Activated naive CD4-positive, alpha-beta T cell treated with anti-CD3 and anti-CD28 coated beads, Interleukin-2, amount 10 ng/mL, durations not matched to agents 7 days and 5 days (primary cell): Measurements from ENCODE around the gene RC3H1.
"Not testable (repeated sequence)": the region's sequence is repeated elsewhere in the genome, so short reads cannot be mapped to it uniquely, and the experiment has no call there.

Experiments
- CTCF ChIA-PET: fragments of 350-600 bp; sonication (Branson Sonifier 250); formaldehyde crosslinking; loops from one replicate; lab custom pipeline; 2021; ENCODE audit warnings: antibody characterized with exemption; lab: Charles Lee
- DNase-seq: peaks from one replicate; pipeline ENCODE4 v3.0.0-alpha.2; 2020
- H3K27ac Mint-ChIP-seq: one replicate; pipeline ENCODE4 v1.8.0; 2021; ENCODE audit warnings: mild to moderate bottlenecking, moderate library complexity, mixed read lengths
- H3K27me3 Mint-ChIP-seq: one replicate; pipeline ENCODE4 v1.8.0; 2021; ENCODE audit warnings: mild to moderate bottlenecking, mixed read lengths
- H3K36me3 Mint-ChIP-seq: one replicate; pipeline ENCODE4 v1.8.0; 2021; ENCODE audit warnings: mixed read lengths
- H3K4me1 Mint-ChIP-seq: one replicate; pipeline ENCODE4 v1.8.0; 2021; ENCODE audit warnings: mixed read lengths
- H3K4me3 Mint-ChIP-seq: one replicate; pipeline ENCODE4 v1.8.0; 2021; ENCODE audit warnings: mild to moderate bottlenecking, moderate library complexity, mixed read lengths
- H3K9me3 Mint-ChIP-seq: one replicate; pipeline ENCODE4 v1.8.0; 2021; ENCODE audit warnings: mixed read lengths

RC3H1 gene

DNA sequence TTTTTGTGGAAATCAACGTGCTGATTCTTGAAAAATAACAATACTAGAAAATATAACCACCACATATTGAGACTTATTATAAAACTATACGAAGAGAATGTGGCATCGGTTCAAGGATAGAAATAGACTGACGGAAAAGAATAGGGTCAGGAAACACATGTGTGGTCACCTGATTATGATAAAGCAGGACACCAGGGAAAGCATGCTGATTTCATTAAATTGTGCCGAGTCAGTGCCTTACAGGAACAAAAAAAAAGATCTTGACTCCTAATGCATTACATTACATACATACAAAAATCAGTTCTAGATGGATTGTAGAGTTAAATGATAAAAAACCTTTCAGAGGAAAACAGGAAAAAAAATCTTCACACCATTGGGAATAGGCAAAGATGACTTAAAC lies 61.5 kb downstream of the RC3H1 start:
- H3K9me3 Mint-ChIP-seq, result no peaks in the 10 kb centered on the region
- peaks cover 37% of the 10 kb centered on the region for H3K36me3 Mint-ChIP-seq
- DNase-seq, result no peak
- no peaks in the 10 kb centered on the region for H3K4me1 Mint-ChIP-seq
- H3K27me3 Mint-ChIP-seq, result no peaks in the 10 kb centered on the region
- H3K4me3 Mint-ChIP-seq, result no peak overlapping the region
- CTCF ChIA-PET, result interaction anchor here (1.2 kb wide), 1 partner anchor 11 kb away, joined by 3 read pairs; no protein-coding TSS in a partner anchor
- H3K27ac Mint-ChIP-seq, result peak overlapping the region; percentile 1

DNA sequence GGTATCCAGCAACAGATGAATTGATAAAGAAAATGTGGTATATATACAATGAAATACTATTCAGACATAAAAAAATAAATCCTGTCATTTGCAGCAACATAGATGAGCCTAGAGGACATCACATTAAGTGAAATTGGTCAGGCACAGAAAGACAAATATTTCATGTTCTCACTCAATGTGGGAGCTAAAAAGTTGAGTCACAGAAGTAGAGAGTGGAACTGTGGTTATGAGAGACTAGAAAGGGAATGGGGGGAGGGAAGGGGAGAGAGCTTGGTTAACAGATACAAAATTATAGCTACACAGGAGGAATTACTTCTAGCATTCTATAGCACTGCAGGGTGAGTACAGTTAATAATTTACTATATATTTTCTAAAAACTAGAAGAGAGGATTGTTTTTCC lies 68.0 kb downstream of the RC3H1 start:
- DNase-seq, result no peak
- CTCF ChIA-PET, result no interaction called here

DNA sequence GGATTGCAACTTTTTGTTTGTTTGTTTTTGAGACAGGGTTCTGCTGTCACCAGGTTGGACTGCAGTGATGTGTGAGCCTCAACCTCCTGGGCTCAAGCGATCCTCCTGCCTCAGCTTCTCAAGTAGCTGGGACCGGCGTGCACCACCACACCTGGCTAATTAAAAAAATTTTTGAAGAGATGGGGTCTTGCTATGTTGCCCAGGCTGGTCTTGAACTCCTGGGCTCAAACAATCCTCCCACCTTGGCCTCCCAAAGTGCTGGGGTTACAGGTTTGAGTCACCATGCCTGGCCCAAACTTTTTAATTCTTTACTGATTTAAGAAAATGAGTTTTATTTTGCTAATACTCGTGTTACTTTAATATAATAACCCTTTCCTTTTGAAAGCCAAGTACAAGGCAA lies 73.6 kb downstream of the RC3H1 start:
- Mint-ChIP-seq H3K27me3 (no peaks in the 10 kb centered on the region), H3K4me3 (no peak overlapping the region), H3K9me3 (no peaks in the 10 kb centered on the region), H3K4me1 (peaks cover 11% of the 10 kb centered on the region), H3K27ac (no peak overlapping the region), H3K36me3 (peaks cover 39% of the 10 kb centered on the region)
- CTCF ChIA-PET, result no interaction called here
- no peak for DNase-seq

More for the DNA sequence above, 68.0 kb downstream of the RC3H1 start:
- Mint-ChIP-seq H3K4me1 (peaks cover 14% of the 10 kb centered on the region), H3K27ac (no peak overlapping the region), H3K27me3 (no peaks in the 10 kb centered on the region), H3K36me3 (peaks cover 39% of the 10 kb centered on the region), H3K4me3 (no peak overlapping the region), H3K9me3 (no peaks in the 10 kb centered on the region)

DNA sequence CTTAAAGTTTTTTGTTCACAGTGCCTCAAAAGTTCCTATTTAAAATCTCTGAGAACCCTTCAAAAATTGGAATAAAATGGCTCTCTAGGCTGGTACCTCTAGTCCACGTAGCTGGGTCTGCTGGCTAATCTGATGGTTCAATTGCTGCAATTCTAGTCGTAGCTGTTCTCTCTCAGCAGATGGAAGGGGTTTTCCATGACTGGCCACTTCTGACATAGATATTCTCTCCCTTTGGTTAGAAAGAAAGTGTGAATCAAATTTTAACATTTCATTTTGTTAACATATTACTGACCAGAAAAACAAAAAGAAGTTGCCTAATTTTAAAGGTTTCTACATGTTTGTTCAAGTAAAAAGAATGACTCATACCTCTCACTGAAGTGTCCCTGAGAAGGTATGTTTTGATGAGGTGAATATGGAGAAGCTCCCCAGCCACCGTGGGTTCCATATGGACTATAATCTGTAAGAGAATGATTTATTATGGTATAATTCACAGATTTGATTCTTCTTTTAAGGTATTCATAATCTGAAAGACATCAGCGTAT lies 75.7 kb downstream of the RC3H1 start:
- CTCF ChIA-PET, result interaction anchor here (1.2 kb wide), 1 partner anchor 206 kb away, joined by 4 read pairs; no protein-coding TSS in a partner anchor
- DNase-seq, result no peak
- H3K4me1 Mint-ChIP-seq, result no peaks in the 10 kb centered on the region
- no peak overlapping the region for H3K27ac Mint-ChIP-seq
- H3K4me3 Mint-ChIP-seq, result no peak overlapping the region
- H3K27me3 Mint-ChIP-seq, result no peaks in the 10 kb centered on the region
- no peaks in the 10 kb centered on the region for H3K9me3 Mint-ChIP-seq
- peaks cover 45% of the 10 kb centered on the region for H3K36me3 Mint-ChIP-seq

DNA sequence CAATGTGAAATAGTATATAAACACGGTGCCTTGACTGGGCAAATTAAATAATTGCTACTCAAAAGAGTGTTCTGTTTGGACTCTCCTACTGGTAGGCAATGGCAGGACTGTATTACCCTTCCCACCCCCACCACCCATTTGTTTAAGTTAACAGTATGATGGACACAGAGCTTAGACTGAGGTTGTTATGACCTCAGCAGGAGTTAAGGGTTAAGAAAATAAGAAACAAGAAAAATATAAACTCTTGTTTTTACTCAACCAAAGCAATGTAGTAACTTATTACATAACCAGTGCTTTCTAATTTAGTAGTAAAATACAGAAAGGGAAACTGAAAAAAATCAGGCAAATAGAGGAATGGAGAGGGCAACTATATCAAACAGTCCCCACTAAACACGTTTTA lies 85.1 kb downstream of the RC3H1 start:
- Mint-ChIP-seq H3K9me3 (no peaks in the 10 kb centered on the region), H3K36me3 (peaks cover 47% of the 10 kb centered on the region), H3K4me1 (no peaks in the 10 kb centered on the region), H3K27me3 (no peaks in the 10 kb centered on the region), H3K27ac (no peak overlapping the region), H3K4me3 (no peak overlapping the region)
- CTCF ChIA-PET, result no interaction called here
- no peak for DNase-seq

DNA sequence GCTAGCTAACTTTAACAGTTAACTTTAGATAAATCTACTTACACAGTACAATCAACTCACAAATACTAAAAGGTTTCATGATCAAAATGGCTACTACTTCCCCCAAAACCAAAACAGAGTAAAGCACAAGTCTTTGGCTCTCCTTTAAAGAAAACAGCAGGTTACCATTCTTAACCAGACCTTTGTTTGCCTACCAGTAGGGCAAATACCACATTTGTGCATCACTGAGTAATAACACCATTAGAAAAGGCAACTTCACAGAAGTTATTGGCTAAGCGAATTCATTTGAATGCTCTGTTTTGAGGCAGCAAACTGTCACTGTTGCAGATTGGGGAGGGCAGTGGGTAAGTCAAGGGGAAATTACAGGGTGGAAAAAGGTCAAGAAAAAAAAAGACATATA lies 87.7 kb downstream of the RC3H1 start:
- DNase-seq, result no peak
- H3K36me3 Mint-ChIP-seq, result peaks cover 50% of the 10 kb centered on the region
- CTCF ChIA-PET, result no interaction called here

DNA sequence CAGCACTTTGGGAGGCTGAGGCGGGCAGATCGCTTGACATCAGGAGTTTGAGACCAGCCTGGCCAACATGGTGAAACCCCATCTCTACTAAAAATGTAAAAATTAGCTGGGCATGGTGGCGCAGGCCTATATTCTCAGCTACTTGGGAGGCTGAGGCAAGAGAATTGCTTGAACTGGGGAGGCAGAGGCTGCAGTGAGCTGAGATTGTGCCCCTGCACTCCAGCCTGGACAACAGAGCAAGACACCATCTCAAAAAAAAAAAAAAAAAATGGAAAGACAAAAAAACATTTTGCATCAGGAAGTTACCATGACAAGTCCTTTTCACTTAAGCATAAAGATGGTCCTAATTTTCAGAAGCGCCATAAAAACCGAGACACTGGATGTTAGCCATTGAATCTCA lies 91.6 kb downstream of the RC3H1 start:
- H3K4me3 Mint-ChIP-seq, H3K27ac Mint-ChIP-seq, H3K27me3 Mint-ChIP-seq, H3K9me3 Mint-ChIP-seq, CTCF ChIA-PET, H3K4me1 Mint-ChIP-seq, DNase-seq: not testable (repeated sequence)
- peaks cover 25% of the 10 kb centered on the region for H3K36me3 Mint-ChIP-seq

More for the DNA sequence above, 87.7 kb downstream of the RC3H1 start:
- no peak overlapping the region for H3K27ac Mint-ChIP-seq
- no peaks in the 10 kb centered on the region for H3K9me3 Mint-ChIP-seq
- H3K4me3 Mint-ChIP-seq, result no peak overlapping the region
- no peaks in the 10 kb centered on the region for H3K27me3 Mint-ChIP-seq
- H3K4me1 Mint-ChIP-seq, result no peaks in the 10 kb centered on the region

DNA sequence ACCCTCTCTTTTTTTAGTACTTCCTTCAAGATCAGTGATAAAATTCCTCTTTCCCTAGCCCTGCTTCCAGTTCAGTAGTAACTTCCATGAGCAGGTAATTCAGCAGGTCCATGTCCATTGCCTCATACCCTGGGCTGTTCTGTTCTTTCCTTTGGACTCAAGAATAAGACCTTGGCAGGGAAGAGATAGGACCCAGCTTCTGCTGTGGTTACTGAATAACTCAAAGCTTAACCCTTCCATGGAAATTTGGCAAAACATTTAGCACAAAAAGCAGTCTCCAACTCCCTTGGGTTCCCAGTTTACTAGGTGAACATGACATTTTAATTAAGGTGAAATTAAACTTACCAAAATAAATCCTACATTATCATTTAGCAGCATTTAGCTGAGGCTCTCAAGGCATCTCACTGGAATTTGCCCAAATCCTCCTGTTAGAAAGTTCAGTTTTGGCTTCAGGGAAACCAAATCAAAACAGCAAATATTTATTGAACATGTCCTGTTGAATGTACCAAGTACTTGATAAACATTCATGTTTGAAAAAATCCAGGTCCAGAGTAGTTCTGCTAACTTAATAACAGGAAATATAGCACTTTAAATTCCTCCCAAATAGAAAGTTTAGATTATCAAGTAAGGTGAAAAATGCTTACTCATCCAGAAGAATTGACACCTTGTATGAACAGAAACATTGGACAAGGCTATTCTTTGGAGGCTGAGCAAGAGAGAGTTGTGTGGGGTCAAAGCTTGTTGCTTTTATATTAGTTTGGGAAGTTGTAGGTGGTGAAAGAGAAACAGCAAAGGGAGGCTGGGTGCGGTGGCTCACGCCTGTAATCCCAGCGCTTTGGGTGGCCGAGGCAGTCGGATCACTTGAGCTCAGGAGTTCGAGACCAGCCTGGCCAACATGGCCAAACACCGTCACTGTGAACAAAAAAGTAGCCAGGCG lies 96.6 kb downstream of the RC3H1 start:
- CTCF ChIA-PET, result no interaction called here
- H3K9me3 Mint-ChIP-seq, result no peaks in the 10 kb centered on the region
- H3K27me3 Mint-ChIP-seq, result no peaks in the 10 kb centered on the region
- H3K4me3 Mint-ChIP-seq, result no peak overlapping the region
- H3K4me1 Mint-ChIP-seq, result no peaks in the 10 kb centered on the region
- H3K27ac Mint-ChIP-seq, result no peak overlapping the region
- peaks cover 3% of the 10 kb centered on the region for H3K36me3 Mint-ChIP-seq
- DNase-seq, result no peak

DNA sequence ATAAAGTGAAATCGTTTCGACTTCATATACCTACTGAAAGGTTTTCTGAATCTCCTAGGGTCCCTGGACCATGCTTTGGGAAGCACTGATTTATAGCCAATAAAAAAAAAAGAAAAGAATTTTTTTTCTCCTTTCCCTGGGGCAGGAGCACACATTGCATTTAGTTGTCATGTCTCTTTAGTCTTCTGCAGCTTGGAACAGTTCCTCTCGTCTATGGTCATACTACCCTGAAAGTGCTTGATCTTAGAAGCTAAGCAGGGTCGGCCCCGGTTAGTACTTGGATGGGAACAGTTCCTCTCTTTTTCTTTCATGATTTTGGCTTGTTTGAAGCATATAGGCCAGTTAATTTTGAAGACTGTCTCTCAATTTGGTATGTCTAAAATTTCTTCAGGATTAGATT lies 101.3 kb downstream of the RC3H1 start:
- no peaks in the 10 kb centered on the region for H3K36me3 Mint-ChIP-seq
- peaks cover 10% of the 10 kb centered on the region for H3K27me3 Mint-ChIP-seq
- no peak overlapping the region for H3K4me3 Mint-ChIP-seq
- no peaks in the 10 kb centered on the region for H3K4me1 Mint-ChIP-seq
- no peak for DNase-seq
- no peaks in the 10 kb centered on the region for H3K9me3 Mint-ChIP-seq
- H3K27ac Mint-ChIP-seq, result no peak overlapping the region
- CTCF ChIA-PET, result no interaction called here

DNA sequence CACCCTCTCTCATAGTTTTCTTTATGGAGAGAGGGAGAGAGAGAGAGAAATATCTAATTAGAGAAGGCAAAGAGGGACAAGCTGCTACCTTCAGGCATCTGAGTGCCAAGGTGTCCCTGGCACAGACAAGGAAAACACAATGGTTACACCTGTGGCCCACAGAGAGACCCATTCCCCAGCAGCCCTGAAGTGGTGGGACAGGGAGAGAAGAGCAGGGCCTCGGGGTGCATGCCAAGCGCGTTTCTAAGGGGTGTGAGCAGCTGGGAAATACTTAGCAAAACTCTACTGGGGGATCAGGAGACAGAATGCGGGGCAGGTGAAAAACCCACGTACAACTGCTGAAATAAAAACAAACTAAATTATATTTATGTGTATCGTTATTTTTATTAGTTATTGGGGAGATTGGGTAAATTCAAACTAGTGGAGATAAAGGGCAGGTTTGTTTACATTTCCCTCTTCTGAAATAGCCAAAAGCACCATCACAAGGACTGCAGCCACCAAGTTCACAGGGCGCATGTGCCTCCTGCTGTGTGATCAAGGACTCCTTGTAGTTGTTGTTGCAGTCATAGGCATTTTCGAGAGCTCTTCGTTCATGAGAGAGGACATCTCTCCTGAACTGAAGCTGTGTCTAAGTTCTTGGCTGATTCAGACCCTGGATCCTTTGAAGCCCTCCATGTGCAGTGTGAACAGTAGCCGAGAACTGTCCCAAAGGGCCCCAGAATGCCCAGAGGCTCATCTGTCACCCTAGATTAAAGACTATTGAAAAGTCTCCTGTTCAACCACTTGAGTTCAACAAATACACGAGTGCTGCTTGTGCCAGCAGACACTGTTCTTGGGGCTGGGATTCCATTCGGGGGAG lies 104.3 kb downstream of the RC3H1 start:
- no peak overlapping the region for H3K4me3 Mint-ChIP-seq
- H3K27ac Mint-ChIP-seq, result no peak overlapping the region
- peaks cover 10% of the 10 kb centered on the region for H3K27me3 Mint-ChIP-seq
- H3K9me3 Mint-ChIP-seq, result no peaks in the 10 kb centered on the region
- no peak for DNase-seq
- no peaks in the 10 kb centered on the region for H3K36me3 Mint-ChIP-seq
- H3K4me1 Mint-ChIP-seq, result no peaks in the 10 kb centered on the region
- CTCF ChIA-PET, result interaction anchor here (0.7 kb wide), 1 partner anchor 256 kb away, joined by 3 read pairs; no protein-coding TSS in a partner anchor

DNA sequence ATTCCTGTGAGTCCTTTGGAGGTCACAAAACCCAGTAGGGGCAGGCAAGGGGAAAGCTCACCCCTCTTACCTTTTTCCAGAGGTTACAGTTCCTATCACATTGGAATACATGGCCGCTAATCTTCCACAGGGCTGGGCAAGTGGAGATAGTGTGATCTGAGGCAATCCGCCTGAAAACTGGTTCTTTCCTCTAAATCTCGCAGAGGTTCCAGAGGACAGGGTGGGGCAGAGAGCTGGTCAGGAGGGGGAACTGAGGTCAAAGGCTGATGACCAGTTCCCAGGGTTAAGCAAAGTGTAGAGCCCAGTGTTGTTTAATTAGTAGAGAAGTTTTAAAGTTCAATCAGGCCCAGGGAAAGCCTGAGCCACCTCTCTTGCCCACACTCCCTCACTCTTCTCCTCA lies 105.0 kb downstream of the RC3H1 start, which contains the start of gene SERPINC1:
SERPINC1 (minus strand) TSS at position 179 of the 400 bp plus-strand sequence; CDS start at position 111, 68 bp downstream.
- Mint-ChIP-seq H3K27me3 (peaks cover 10% of the 10 kb centered on the region), H3K4me3 (no peak within 1 kb of the TSS), H3K27ac (no peak within 1 kb of the TSS), H3K9me3 (no peaks in the 10 kb centered on the region), H3K4me1 (no peaks in the 10 kb centered on the region), H3K36me3 (no peaks in the 10 kb centered on the region)
- CTCF ChIA-PET, result no interaction called here
- no peak for DNase-seq

DNA sequence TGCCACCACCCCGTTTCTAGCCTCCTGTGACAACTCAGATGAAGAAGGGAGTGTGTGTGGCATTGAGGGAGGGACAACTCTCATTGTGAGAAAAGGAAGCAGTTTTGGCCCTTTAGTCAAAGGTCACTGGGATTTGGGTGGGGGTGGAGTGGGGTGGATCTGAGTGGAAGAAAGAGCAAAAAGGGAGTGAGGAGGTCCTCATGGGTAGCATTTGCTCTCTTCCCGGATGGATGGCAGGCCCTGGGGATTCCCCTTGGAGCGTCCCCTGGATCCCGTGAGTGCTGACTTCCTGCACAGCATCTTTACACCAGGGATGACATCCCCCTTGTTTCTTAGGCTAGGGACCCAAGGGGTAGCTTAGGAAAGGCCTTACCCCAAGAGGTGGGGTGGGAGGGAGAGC lies 105.5 kb downstream of the RC3H1 start:
- no peak overlapping the region for H3K4me3 Mint-ChIP-seq
- no peaks in the 10 kb centered on the region for H3K9me3 Mint-ChIP-seq
- peaks cover 10% of the 10 kb centered on the region for H3K27me3 Mint-ChIP-seq
- no peaks in the 10 kb centered on the region for H3K36me3 Mint-ChIP-seq
- no peak overlapping the region for H3K27ac Mint-ChIP-seq
- no peak for DNase-seq
- H3K4me1 Mint-ChIP-seq, result no peaks in the 10 kb centered on the region
- CTCF ChIA-PET, result no interaction called here

DNA sequence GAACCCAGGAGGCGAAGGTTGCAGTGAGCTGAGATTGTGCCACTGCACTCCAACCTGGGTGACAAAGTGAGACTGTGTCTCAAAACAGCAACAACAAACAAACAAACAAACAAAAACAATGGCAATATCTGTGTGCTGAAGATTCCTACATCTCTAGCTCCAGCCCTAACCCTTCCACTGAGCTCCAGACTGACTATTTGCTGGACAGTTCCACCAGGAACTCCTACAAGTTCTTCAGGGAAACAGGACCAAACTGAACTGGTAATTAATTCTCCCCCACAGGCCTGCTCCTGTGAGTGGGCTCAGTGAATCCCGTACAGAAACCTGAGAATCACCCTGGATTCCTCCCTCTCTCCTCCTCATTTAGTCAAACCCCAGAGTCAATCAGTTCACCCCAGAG lies 106.6 kb downstream of the RC3H1 start:
- Mint-ChIP-seq H3K36me3 (no peaks in the 10 kb centered on the region), H3K4me1 (no peaks in the 10 kb centered on the region), H3K27ac (no peak overlapping the region), H3K27me3 (peaks cover 10% of the 10 kb centered on the region), H3K4me3 (no peak overlapping the region), H3K9me3 (no peaks in the 10 kb centered on the region)
- CTCF ChIA-PET, result interaction anchor here (1.0 kb wide), 1 partner anchor 14 kb away, joined by 3 read pairs; no protein-coding TSS in a partner anchor
- DNase-seq, result no peak

DNA sequence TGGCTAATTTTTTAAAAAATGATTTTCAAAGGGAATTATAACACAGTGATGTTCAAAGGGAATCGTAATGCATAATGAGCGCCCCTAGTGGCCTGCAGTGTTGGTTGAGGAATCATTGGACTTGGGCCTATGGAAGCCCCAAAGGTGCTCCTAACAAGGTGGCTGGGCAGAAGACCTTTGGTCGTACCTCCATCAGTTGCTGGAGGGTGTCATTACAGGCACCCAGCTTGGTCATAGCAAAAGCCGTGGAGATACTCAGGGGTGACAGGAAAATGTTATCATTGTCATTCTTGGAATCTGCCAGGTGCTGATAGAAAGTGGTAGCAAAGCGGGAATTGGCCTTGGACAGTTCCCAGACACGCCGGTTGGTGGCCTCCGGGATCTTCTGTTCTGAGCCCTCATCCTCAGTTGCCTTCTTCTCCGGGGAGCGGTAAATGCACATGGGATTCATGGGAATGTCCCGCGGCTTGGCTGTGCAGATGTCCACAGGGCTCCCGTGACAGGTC lies 107.7 kb downstream of the RC3H1 start:
- DNase-seq, result peak; percentile 44
- no peaks in the 10 kb centered on the region for H3K4me1 Mint-ChIP-seq
- H3K27me3 Mint-ChIP-seq, result peaks cover 10% of the 10 kb centered on the region
- no peaks in the 10 kb centered on the region for H3K36me3 Mint-ChIP-seq
- CTCF ChIA-PET, result interaction anchor here (0.6 to 1.0 kb wide), 2 partner anchors 12 to 44 kb away, joined by 3 read pairs; no protein-coding TSS in a partner anchor
- H3K9me3 Mint-ChIP-seq, result no peaks in the 10 kb centered on the region
- H3K27ac Mint-ChIP-seq, result no peak overlapping the region
- H3K4me3 Mint-ChIP-seq, result no peak overlapping the region
